Large intestine (tissue), 3 donors: ENCODE results near the gene OR4N2. TPM values are rescaled to one million over a fixed set of nuclear protein-coding genes. Genes with fewer than 3 reads are reported as not detected.
"Not testable (repeated sequence)": the region's sequence is repeated elsewhere in the genome, so short reads cannot be mapped to it uniquely, and the experiment has no call there.

ENCODE experiments used
- DNase-seq, 2 donors: peaks; one replicate each; pipeline versions ENCODE4 v3.0.0 to v3.0.0-alpha.2; 2013
- H3K27ac ChIP-seq: one replicate; pipeline ENCODE4 v1.5.1; 2013; ENCODE audit warnings: low read length
- H3K27me3 ChIP-seq: 2 replicates; pipeline ENCODE4 v1.6.1; 2013; ENCODE audit warnings: low read length; ENCODE audit not compliant: control insufficient read depth, insufficient read depth
- H3K36me3 ChIP-seq: 2 replicates; pipeline ENCODE4 v1.6.1; 2013; ENCODE audit warnings: low read length; ENCODE audit not compliant: control insufficient read depth, insufficient read depth
- H3K4me1 ChIP-seq: one replicate; pipeline ENCODE4 v1.6.1; 2013; ENCODE audit warnings: low read length; ENCODE audit not compliant: control insufficient read depth, insufficient read depth
- H3K4me3 ChIP-seq: one replicate; pipeline ENCODE4 v1.5.1; 2013; ENCODE audit warnings: low read length
- H3K9me3 ChIP-seq: one replicate; pipeline ENCODE4 v1.6.1; 2013; ENCODE audit warnings: mild to moderate bottlenecking, low read depth, low read length, moderate library complexity; ENCODE audit not compliant: control insufficient read depth
- WGBS: methylation state at CpG from one replicate; pipeline ENCODE4 v1.1.5; 2013; ENCODE audit warnings: low lambda C conversion rate; ENCODE audit not compliant: insufficient coverage; 5-methylcytosine and 5-hydroxymethylcytosine counted together
- polyA plus RNA-seq: library from polyadenylated mRNA; unstranded; fragments of 120-200 nt; gene quantifications from one replicate; pipeline ENCODE4 v1.2.1, GENCODE V29; 2013

The OR4N2 gene
- polyA plus RNA-seq, 1 donor, result not detected

- Histone ChIP-seq H3K36me3 (no peaks in the 10 kb centered on the region), H3K4me3 (no peak overlapping the region), H3K4me1 (no peaks in the 10 kb centered on the region), H3K27me3 (no peaks in the 10 kb centered on the region), H3K27ac (no peak overlapping the region), H3K9me3 (peaks cover 7% of the 10 kb centered on the region)
- WGBS, result no CpG with 5 or more reads among the region's 5 CpGs
- no peak for DNase-seq
These were observed 3.7 kb upstream of the OR4N2 start for GRCh38 chr14:19799880-19800279.

DNA sequence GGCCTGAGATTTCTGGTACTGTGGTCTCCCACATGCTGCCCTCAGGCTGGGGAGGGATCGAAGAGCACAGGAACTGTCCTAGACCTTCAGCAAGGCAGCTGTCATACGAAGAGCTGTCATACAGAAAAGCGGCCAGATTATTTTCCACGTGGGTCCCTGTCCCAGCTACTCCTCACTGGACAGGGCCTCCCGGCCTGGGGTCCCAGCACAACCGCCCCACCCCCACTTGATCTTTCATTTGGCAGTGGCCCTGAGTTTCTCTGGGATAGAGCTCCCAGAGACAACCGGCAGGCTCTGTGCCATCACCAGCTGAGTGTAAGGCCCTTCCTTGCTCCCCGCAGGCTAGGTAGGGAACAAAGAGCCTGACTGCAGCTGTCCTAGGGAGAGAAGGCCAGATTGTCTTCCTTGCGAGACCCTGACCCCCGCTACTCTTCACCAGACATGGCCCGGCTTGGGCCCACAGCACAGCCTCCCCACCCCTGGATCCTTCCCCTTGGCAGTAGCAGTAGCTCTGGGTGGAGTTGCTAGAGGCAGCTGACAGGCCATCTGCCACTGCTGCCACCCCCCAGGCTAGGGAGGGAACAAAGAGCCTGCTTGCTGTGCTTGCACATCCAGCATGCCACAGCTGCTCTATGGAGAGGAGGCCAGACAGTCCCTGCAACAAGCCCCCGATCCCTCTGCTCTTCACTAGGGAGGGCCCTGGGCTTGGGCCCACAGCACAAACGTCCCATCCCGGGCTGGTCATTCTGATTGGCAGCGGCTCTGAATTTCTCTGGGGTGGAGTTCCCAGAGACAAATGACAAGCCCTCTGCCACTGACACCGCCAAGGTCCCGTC lies 3.1 kb upstream of the OR4N2 start:
- no peaks in the 10 kb centered on the region for H3K27me3 ChIP-seq
- peaks cover 7% of the 10 kb centered on the region for H3K9me3 ChIP-seq
- no peak overlapping the region for H3K4me3 ChIP-seq
- no peak for DNase-seq
- WGBS, result 89% methylated on average over 3 of the region's 17 CpGs
- H3K4me1 ChIP-seq, result no peaks in the 10 kb centered on the region
- H3K27ac ChIP-seq, result no peak overlapping the region
- H3K36me3 ChIP-seq, result no peaks in the 10 kb centered on the region

DNA sequence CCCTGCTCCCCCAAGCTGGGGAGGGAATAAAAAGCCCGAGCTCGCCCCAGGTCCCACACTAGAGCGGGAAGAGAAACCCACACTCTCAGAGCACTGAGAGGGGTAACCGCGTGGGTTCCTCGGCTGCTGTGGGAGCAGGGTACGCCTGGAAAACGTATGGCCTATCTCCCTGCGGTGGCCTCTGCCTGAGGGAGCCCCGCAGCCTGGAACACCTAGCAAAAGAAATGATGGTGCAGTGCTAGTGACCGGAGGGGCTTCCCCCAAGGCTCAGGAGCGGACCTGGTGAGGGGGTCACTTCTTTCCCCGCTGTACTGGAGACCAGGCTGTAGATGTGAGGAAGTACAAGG lies 2.5 kb upstream of the OR4N2 start:
- no peak overlapping the region for H3K4me3 ChIP-seq
- no CpG with 5 or more reads among the region's 13 CpGs for WGBS
- no peak for DNase-seq
- peaks cover 7% of the 10 kb centered on the region for H3K9me3 ChIP-seq
- no peaks in the 10 kb centered on the region for H3K36me3 ChIP-seq
- H3K27me3 ChIP-seq, result no peaks in the 10 kb centered on the region
- no peak overlapping the region for H3K27ac ChIP-seq
- no peaks in the 10 kb centered on the region for H3K4me1 ChIP-seq

GRCh38 chr14:19813171-19813920 lies 9.8 kb downstream of the OR4N2 start:
- H3K4me3 ChIP-seq, H3K4me1 ChIP-seq, H3K9me3 ChIP-seq, DNase-seq, H3K27ac ChIP-seq, H3K36me3 ChIP-seq, H3K27me3 ChIP-seq: not testable (repeated sequence)
- WGBS, result 44% methylated on average over 3 of the region's 4 CpGs

DNA sequence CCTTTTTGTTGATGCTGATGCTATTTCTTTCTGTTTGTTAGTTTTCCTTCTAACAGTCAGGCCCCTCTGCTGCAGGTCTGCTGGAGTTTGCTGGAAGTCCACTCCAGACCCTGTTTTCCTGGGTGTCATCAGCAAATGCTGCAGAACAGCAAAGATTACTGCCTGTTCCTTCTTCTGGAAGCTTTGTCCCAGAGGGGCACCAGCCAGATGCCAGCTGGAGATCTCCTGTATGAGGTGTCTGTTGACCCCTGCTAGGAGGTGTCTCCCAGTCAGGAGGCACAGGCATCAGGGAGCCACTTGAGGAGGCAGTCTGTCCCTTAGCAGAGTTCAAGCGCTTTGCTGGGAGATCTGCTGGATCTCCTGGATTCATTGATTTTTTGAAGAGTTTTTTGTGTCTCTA lies 16.3 kb downstream of the OR4N2 start:
- H3K27me3 ChIP-seq, H3K4me3 ChIP-seq, H3K9me3 ChIP-seq, H3K27ac ChIP-seq, DNase-seq, H3K4me1 ChIP-seq, H3K36me3 ChIP-seq: not testable (repeated sequence)
- WGBS, result 75% methylated on average over 1 of the region's 1 CpG

- H3K4me1 ChIP-seq, H3K4me3 ChIP-seq, DNase-seq, H3K27me3 ChIP-seq, H3K9me3 ChIP-seq, H3K27ac ChIP-seq, H3K36me3 ChIP-seq: not testable (repeated sequence)
- WGBS, result 100% methylated on average over 1 of the region's 6 CpGs
These were observed 17.4 kb downstream of the OR4N2 start for GRCh38 chr14:19821016-19821415.

DNA sequence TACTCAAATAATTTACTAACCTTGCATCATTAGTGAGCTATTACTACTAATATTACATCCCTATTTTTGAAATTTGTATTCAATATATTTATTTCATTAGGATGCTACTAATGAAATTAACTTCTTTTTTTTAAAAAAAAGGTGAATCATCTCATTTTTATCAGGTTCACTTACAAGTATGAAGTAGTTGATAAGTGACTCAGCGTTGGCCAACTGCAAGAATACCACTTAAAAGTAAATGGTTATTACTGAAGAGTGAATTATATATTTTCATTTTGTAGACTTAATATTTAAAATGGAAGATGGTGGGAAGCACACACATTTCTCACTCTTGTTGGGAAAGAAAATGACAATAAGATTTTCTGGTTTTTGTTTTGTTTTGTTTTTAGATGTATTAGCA lies 19.6 kb downstream of the OR4N2 start:
- Histone ChIP-seq H3K36me3 (no peaks in the 10 kb centered on the region), H3K9me3 (no peaks in the 10 kb centered on the region), H3K27me3 (no peaks in the 10 kb centered on the region), H3K4me3 (no peak overlapping the region), H3K27ac (no peak overlapping the region), H3K4me1 (no peaks in the 10 kb centered on the region)
- no peak for DNase-seq
- 50% methylated on average over 1 of the region's 1 CpG for WGBS

DNA sequence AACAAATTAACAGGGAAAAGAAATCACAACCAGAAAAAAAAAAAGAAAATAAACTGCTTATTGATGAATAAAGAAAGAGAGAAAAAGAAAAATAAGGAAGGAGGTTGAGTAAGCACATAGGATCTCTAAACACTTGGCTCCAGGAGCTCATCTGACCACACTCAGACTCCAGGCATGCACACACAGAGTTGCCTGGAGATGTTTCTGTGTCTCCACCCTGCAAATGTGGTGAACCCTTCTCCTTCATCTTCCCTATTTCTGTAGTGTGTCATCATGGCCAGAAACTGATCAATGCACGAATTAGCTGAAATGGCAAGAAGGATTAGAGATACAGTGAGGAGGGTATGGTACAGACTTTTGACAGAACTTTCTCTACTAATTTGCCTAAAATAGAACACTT lies 20.2 kb downstream of the OR4N2 start:
- no peaks in the 10 kb centered on the region for H3K9me3 ChIP-seq
- no peaks in the 10 kb centered on the region for H3K27me3 ChIP-seq
- WGBS, result 33% methylated on average over 1 of the region's 1 CpG
- no peak for DNase-seq
- H3K4me3 ChIP-seq, result no peak overlapping the region
- no peaks in the 10 kb centered on the region for H3K36me3 ChIP-seq
- no peaks in the 10 kb centered on the region for H3K4me1 ChIP-seq
- H3K27ac ChIP-seq, result no peak overlapping the region

GRCh38 chr14:19827626-19828244 lies 24.2 kb downstream of the OR4N2 start:
- no CpG with 5 or more reads among the region's 12 CpGs for WGBS
- H3K9me3 ChIP-seq, H3K27me3 ChIP-seq, H3K27ac ChIP-seq, DNase-seq, H3K4me1 ChIP-seq, H3K36me3 ChIP-seq, H3K4me3 ChIP-seq: not testable (repeated sequence)

DNA sequence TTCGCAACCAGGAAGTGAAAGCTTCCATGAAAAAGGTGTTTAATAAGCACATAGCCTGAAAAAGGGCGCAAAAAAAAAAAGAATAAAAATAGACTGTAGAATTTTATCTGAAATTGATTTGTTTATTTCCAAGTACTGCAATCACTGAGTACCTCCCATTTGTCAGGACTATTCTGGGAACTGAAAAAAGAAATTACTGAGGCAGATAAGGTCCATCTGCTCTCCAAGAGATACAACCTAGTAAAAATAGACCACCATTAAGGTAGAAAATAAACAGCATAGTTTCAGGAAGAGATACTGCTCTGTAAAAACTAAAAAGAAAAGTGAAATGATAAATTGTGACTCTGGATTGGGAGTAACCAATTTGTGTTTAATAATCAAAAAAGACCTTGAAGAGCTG lies 24.7 kb downstream of the OR4N2 start:
- no peaks in the 10 kb centered on the region for H3K9me3 ChIP-seq
- H3K36me3 ChIP-seq, result no peaks in the 10 kb centered on the region

More for the DNA sequence above, 24.7 kb downstream of the OR4N2 start:
- WGBS, result 90% methylated on average over 2 of the region's 2 CpGs
- no peak for DNase-seq
- Histone ChIP-seq H3K27me3 (no peaks in the 10 kb centered on the region), H3K4me3 (no peak overlapping the region), H3K27ac (no peak overlapping the region), H3K4me1 (no peaks in the 10 kb centered on the region)
